Ascending aorta (tissue), 2 donors: ENCODE data around the gene HOXC5. TPM values are rescaled to one million over a fixed set of nuclear protein-coding genes. Genes with fewer than 3 reads are reported as not detected.
"Not testable (repeated sequence)": the region's sequence is repeated elsewhere in the genome, so short reads cannot be mapped to it uniquely, and the experiment has no call there.

Source experiments
- DNase-seq, 2 donors: peaks; one replicate each; pipeline ENCODE4 v3.0.0-alpha.2; 2019; ENCODE audit warnings: low spot score in 2 of 2
- H3K27ac ChIP-seq, 2 donors: fragments of 200-600 bp; sonication (generic); one replicate each; pipeline ENCODE4 v1.5.1; 2016 to 2017; ENCODE audit warnings: mild to moderate bottlenecking in 1 of 2
- H3K27me3 ChIP-seq: fragments of 200-600 bp; sonication (generic); one replicate; pipeline ENCODE4 v1.5.1; 2017
- H3K36me3 ChIP-seq, 2 donors: fragments of 200-600 bp; sonication (generic); one replicate each; pipeline ENCODE4 v1.5.1; 2016
- H3K4me1 ChIP-seq, 2 donors: fragments of 200-600 bp; sonication (generic); one replicate each; pipeline ENCODE4 v1.5.1; 2016 to 2017; ENCODE audit warnings: mild to moderate bottlenecking in 1 of 2
- H3K4me3 ChIP-seq, 2 donors: fragments of 200-600 bp; sonication (generic); one replicate each; pipeline ENCODE4 v1.5.1; 2016 to 2017; ENCODE audit warnings: mild to moderate bottlenecking in 1 of 2
- H3K9me3 ChIP-seq, 2 donors: fragments of 200-600 bp; sonication (generic); one replicate each; pipeline ENCODE4 v1.5.1; 2016
- intact Hi-C: fragments of 100-400 bp; cut with DNase I; formaldehyde crosslinking; loops from one replicate; pipeline ENCODE4 v1.15.1; 2023
- total RNA-seq: library from RNA; depleted of rRNA; stranded (reverse); fragments of >200 nt; gene quantifications from one replicate; pipeline ENCODE4 v1.1.0, GENCODE V29; 2016
- TF ChIP-seq, protein P1 (sequence below), 3 experiments: fragments of 200-600 bp in 2 of 3; fragments of 450-650 bp in 1 of 3; sonication (generic) in 2 of 3; IDR thresholded peaks; one replicate each; pipeline ENCODE4 v1.5.1; 2016 to 2019; ENCODE audit warnings: antibody characterized with exemption in 3 of 3, mild to moderate bottlenecking in 1 of 3, moderate library complexity in 1 of 3

HOXC5 gene
- total RNA-seq, 1 donor from 2014 or later, result not detected

DNA sequence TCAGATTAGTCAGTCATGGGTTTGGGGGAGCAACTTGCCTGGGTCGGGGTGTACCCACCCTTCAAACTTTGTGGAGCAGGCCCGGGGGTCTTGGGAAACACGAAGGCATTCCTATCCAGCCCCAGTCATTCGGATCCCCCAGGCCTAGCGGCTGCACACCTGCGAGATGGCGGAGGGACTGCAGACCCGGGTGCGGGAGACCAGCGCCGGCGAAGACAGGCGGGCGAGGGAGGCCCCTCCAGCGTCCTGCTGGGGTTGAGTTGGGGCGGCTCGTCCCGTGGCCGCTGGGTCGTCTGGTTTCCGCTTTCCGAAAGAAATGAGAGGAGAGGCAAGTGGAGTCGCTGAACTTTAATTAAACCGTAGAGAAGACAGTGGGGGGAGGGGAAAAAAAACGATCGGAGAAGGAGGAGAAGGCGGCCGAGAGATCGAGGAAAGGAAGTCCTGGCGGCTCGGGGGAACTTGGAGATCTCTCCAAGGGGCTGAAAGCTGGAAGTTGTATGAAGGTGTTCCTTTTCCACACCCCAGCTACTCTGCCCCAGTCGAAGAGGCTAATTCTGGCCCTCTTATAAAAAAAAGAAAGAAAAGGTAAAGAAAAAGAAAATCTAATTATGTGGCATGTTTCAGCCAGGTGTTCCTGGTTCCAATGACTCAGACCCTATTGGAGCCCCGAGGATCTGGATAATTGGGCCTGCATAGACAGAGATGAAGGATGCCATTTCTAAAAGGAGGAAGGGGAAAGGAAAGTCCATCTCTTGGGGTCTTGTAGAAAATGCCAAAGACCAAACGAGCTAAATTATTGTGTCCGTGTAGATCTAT lies 48.9 kb downstream of the HOXC5 start:
- intact Hi-C loops, H3K36me3 ChIP-seq, H3K27me3 ChIP-seq, H3K4me1 ChIP-seq, H3K9me3 ChIP-seq, DNase-seq: not testable (repeated sequence)
- Histone ChIP-seq H3K4me3 (peak overlapping the region; percentile 23 to 54), H3K27ac (peak overlapping the region; percentile 18 to 53)

DNA sequence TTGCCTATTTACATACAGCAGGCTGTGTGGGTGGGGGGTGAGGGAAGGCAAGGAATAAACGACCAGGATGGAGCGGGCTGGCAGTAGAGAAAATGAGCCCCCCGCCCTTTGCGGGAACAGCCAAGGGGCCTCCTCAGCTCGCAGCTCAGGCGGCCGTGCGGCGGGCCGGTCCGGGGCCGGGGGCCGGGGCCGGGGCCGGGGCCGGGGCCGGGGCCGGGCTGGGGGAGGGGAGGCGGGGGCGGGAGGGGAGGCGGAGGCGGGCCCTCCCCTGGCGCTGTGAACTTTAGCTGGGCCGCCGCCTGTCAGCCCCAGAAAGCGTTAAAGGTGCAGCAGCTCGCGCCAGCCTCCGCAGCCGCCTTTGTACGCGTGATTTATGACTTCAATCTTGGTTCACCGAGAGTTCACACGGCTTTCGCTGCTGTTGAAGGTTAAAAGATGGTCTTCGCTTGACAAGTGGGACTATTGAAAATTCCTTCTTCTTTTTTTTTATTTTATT lies 49.6 kb downstream of the HOXC5 start:
- Histone ChIP-seq H3K4me1 (no peaks in the 10 kb centered on the region), H3K27me3 (no peaks in the 10 kb centered on the region), H3K36me3 (no peaks in the 10 kb centered on the region), H3K27ac (peak overlapping the region in 1 of 2 donors; percentile 53), H3K4me3 (peak overlapping the region; percentile 23 to 54), H3K9me3 (no peaks in the 10 kb centered on the region)
- no peak for DNase-seq
- TF ChIP-seq, protein P1, sequence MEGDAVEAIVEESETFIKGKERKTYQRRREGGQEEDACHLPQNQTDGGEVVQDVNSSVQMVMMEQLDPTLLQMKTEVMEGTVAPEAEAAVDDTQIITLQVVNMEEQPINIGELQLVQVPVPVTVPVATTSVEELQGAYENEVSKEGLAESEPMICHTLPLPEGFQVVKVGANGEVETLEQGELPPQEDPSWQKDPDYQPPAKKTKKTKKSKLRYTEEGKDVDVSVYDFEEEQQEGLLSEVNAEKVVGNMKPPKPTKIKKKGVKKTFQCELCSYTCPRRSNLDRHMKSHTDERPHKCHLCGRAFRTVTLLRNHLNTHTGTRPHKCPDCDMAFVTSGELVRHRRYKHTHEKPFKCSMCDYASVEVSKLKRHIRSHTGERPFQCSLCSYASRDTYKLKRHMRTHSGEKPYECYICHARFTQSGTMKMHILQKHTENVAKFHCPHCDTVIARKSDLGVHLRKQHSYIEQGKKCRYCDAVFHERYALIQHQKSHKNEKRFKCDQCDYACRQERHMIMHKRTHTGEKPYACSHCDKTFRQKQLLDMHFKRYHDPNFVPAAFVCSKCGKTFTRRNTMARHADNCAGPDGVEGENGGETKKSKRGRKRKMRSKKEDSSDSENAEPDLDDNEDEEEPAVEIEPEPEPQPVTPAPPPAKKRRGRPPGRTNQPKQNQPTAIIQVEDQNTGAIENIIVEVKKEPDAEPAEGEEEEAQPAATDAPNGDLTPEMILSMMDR (IDR thresholded peaks at IDR 0.05), result no peak
- intact Hi-C loops, result no loop called here

Other genes starting within 250 kb of the HOXC5 start
- gene HOXC13, start 94.2 kb upstream of the HOXC5 start, total RNA-seq, result not detected
- not detected for gene HOXC12, start 78.1 kb upstream of the HOXC5 start, total RNA-seq
- gene HOXC11, start 59.9 kb upstream of the HOXC5 start, total RNA-seq, result 0.32 TPM
- gene HOTAIR, start 58.1 kb upstream of the HOXC5 start, total RNA-seq, result not detected
- not detected for gene HOXC10, start 47.9 kb upstream of the HOXC5 start, total RNA-seq
- gene HOXC9, start 32.9 kb upstream of the HOXC5 start, total RNA-seq, result 1.2 TPM
- 8.9 TPM for gene HOXC8, start 24.1 kb upstream of the HOXC5 start, total RNA-seq
- 7.6 TPM for gene HOXC6, start 4.6 kb upstream of the HOXC5 start, total RNA-seq
- 0.32 TPM for gene HOXC4, start 20.8 kb downstream of the HOXC5 start, total RNA-seq
- gene SMUG1, start 155.9 kb downstream of the HOXC5 start, total RNA-seq, result 21.9 TPM
- gene CBX5, start 247.1 kb downstream of the HOXC5 start, total RNA-seq, result 19.4 TPM
- 292 TPM for gene HNRNPA1, start 247.7 kb downstream of the HOXC5 start, total RNA-seq